ENCODE data around the gene STX2.
"Not testable (repeated sequence)": the region's sequence is repeated elsewhere in the genome, so short reads cannot be mapped to it uniquely, and the experiment has no call there.

STX2 gene

DNA sequence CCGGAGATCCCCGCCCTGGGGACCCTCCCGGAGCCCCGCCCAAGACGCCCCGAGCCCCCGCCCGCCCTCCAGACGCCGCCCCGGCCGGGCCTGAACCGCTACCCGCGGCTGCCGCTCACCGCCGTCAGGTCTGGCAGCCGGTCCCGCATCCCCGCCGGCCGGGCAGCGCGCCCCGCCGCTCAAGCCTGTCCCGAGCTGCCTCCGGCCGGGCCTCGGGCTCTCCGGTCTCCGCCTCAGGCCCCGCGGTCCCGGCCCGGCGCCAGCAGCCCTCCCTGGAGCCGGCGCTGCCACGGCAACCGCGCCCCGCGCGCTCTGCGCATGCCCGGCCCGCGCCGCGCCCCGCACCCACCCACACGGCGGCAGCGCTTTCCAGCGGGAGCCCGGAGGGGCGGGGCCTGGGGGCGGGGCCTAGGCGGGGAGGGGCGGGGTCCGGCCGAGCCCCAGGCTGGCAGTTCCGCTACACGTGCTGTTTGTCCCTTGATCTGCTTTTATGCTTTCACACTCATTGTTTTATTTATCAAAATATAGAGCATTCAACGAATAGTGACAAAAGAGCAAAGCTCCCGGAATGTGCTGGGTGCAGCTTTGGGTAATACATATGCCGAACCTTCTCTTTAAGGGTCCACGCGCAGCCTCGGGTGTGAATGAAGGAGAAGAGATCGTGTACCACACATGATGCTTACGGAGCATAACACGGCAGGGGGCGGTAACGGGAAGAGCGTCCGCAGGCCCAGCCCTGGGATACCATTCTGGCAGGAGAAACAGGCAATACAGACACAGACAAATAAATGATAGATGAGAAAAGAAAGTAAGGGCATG is at the start of gene STX2:
Gene STX2 (minus strand): TSS at position 300 of the 819 bp plus-strand sequence. CDS start 151 bp downstream, at position 149.
- peak; percentile 76 for DNase-seq

GRCh38 chr12:130887190-130887589 is 48.1 kb upstream of the STX2 start:
- not testable (repeated sequence) for DNase-seq

- DNase-seq: no peak
These were observed 42.5 kb upstream of the STX2 start for GRCh38 chr12:130881548-130881947.

DNA sequence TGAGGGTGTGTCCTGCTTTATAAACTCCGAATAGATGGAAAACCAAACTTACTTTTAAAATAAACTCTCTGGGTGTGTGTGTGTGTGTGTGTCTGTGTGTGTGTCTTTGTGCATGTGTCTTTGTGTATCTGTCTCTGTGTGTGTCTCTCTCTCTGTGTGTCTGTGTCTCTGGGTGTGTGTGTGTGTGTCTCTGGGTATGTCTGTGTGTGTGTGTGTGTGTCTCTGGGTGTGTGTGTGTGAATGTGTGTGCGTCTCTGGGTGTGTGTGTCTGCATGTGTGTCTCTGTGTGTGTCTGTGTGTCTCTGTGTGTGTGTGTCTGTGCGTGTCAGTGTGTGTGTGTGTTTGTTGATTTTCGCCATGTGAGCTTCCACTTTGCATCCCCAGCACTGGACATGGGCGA is 42.0 kb upstream of the STX2 start:
- DNase-seq: no peak

- DNase-seq: no peak
These were observed 41.4 kb upstream of the STX2 start for GRCh38 chr12:130880411-130880885.

DNA sequence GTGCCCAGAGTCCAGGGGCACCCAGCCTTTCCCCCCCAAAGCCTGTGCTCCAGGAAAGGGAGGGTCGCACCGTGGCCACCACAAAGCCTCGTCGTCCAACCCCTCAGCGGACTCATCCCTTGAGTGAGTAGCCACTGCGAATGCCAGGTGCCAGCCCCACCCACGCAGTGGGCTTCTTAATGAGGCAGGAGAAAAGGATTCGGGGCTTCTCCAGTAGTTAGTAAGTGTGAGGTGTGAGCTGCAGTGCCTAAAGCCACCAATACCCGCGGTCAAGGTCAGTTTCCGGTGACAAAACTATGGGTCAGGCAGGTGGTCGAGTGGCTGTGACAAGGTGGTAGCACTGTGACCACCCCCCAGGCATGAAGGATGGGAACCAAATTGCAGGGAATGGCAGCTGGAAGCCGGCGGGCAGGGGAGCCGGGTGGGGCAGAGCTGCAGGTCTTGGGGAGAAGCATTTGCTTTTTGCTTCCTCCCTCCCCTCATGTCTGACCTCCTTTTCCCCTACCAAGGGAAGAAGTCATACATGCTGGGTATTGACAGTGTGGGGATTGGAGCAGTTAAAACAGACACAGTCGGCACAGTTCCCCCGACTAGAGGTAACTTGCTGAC is 40.8 kb upstream of the STX2 start:
- no peak for DNase-seq

GRCh38 chr12:130879212-130879686 is 40.2 kb upstream of the STX2 start:
- no peak for DNase-seq

- DNase-seq: no peak
These were observed 39.4 kb upstream of the STX2 start for GRCh38 chr12:130878193-130879185.

GRCh38 chr12:130877333-130877732 is 38.3 kb upstream of the STX2 start:
- DNase-seq: no peak

DNA sequence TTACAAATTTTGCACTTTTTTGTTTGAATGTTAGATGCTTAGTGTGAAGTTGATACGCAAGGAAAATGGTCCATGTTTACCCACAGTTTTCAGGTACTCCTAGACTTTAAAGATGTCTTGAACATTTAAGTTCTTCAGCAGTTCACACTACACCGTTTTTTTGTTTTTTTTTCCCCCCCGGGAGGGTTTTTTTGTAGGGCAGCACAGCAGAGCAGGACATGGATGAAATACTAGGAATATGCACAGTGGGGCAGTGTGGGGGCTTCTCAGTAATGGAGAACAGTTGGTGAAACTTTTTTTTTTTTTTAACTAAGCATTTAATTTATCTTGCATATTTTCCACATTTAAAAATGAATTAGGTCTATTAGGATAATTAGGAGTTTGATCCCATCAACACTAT is 37.7 kb upstream of the STX2 start:
- no peak for DNase-seq

DNA sequence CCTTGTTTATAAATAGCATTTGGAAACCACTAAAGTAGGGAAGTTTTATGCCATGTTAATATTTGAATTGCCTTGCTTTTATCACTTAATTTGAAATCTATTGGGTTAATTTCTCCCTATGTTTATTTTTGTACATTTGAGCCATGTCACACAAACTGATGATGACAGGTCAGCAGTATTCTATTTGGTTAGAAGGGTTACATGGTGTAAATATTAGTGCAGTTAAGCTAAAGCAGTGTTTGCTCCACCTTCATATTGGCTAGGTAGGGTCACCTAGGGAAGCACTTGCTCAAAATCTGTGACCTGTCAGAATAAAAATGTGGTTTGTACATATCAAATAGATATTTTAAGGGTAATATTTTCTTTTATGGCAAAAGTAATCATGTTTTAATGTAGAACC is 37.2 kb upstream of the STX2 start:
- no peak for DNase-seq

- not testable (repeated sequence) for DNase-seq
These were observed 36.7 kb upstream of the STX2 start for GRCh38 chr12:130875708-130876107.

GRCh38 chr12:130875193-130875592 is 36.1 kb upstream of the STX2 start:
- no peak for DNase-seq

- DNase-seq: no peak
These were observed 35.6 kb upstream of the STX2 start for GRCh38 chr12:130874696-130875095.

- DNase-seq: no peak
These were observed 34.8 kb upstream of the STX2 start for GRCh38 chr12:130873825-130874224.

DNA sequence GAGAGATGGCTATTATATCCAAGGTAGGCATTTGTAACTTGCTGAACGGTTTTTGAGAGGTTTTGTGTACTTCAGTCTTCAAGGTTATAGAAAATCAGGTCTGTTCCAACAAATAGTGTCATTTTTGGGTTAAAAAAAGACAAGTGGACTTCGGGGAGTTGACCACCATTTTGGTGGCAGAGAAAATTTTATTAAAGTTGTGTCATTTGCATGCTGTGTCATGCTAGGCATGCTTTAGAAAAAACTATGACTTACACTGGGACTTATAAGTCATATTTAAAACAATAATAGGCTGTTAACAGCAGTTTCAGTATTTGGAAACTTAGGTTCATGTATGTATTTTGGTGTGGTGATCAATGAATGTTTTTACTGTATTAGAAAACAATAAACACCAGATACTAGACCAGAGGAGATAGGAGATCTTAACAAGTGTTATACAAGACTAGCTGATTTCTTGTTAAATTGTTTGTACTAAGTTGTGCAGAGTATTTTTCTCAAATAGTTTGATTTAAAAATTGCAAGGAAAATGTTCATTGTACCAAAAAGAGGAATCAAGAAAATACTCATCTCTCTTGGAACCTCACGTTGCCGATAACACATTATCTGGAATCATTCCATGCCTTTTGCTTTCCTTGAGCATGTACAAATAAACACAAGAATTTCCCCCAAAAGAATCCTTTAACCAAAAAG is 34.2 kb upstream of the STX2 start:
- DNase-seq: no peak

DNA sequence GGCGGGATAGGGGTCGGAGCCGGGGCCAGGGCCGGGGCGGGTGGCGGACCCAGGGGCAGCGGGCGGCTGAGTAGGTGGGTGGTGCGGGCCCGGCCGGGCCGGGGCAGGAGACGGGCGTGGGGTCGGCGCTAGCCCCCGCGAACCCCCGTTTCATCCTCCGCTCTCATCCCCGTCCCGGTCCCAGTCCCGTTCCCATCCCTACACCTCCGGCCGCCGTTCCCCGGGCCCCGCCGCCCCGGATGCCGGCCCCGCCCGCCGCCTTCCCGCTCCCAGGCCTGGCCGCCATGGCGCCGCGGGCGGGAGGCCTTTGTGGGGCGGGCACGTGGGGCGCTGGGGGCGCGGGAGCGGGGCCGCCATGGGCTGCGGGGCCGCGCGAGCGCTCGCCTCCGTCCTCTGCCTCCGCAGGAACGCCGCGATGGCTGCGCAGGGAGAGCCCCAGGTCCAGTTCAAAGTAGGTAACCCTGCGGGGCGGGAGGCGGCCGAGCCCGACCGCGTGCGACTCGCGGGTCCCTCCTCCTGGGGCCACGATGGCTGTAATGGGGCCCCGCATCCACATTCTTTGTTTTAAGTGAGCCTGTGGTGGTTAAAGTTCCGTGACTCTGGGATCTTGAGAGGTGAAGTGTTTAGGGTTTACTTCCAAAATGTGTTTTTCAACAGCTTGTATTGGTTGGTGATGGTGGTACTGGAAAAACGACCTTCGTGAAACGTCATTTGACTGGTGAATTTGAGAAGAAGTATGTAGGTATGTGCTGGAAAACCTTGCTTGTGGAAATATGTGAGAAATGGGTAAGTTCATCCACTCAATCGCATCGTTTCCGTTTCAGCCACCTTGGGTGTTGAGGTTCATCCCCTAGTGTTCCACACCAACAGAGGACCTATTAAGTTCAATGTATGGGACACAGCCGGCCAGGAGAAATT is 33.4 kb upstream of the STX2 start:
- no peak for DNase-seq

DNA sequence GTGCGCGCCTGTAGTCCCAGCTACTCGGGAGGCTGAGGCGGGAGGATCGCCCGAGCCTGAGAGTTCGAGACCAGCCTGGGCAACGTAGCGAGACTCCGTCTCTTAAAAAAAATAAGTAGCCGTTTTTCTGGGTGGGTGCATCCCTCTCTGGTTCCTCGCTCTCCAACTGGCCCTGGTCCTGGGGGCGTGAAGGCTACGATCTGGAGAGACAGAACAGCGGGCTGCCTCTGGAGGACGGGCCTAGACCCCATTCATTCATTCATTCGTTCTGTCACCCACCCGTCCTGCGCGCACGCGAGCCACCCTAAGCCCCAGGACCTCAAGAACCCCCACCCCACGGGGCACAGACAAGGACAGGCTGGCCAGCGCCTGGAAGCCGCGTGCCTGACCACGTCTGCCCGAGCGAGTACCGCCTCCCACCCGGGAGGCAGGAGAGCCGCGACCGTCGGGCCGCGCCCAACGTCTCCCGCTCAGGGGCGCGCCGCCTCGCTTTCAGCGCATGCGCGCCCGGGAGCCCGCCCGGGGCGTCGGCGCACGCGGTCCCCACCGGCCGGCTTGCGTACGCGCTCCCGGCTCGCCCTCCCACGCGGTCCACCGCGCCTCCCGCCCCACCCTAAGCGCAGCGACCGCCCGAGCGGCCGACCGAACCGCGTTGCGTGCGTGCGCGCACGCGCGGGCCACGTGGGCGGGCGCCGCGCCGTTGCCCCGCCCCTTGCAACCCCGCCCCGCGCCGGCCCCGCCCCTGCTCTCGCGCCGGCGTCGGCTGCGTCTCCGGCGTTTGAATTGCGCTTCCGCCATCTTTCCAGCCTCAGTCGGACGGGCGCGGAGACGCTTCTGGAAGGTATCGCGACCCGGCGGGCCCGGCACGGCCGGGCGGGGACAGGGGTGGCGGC is 32.5 kb upstream of the STX2 start, which contains the start of gene RAN:
Gene RAN (plus strand): TSS at position 781 of the 893 bp plus-strand sequence. CDS start 528 bp downstream, outside the sequence.
- peak; percentile 94 for DNase-seq

- DNase-seq: peak; percentile 96
These were observed 31.6 kb upstream of the STX2 start for GRCh38 chr12:130870442-130871285.

All from fibroblast of upper back skin (primary cell).